Prostate gland (tissue), 2 donors: ENCODE measurements around the gene COL16A1.
A peak's percentile ranks its signal among the peaks of the same experiment; 100 is the strongest.

Experiments used
- POLR2A ChIP-seq: fragments of 450-650 bp; IDR thresholded peaks from one replicate; pipeline ENCODE4 v1.6.1; 2016; ENCODE audit warnings: antibody characterized with exemption, mild to moderate bottlenecking
- TF ChIP-seq, protein P1 (sequence below), 4 experiments: fragments of 200-600 bp in 2 of 4; fragments of 450-650 bp in 2 of 4; sonication (generic) in 2 of 4; IDR thresholded peaks; 1 replicate in 3 of 4; 2 replicates in 1 of 4; pipeline ENCODE4 v1.5.1; 2016 to 2019; ENCODE audit warnings: antibody characterized with exemption in 4 of 4, mild to moderate bottlenecking in 2 of 4, moderate library complexity in 2 of 4

DNA sequence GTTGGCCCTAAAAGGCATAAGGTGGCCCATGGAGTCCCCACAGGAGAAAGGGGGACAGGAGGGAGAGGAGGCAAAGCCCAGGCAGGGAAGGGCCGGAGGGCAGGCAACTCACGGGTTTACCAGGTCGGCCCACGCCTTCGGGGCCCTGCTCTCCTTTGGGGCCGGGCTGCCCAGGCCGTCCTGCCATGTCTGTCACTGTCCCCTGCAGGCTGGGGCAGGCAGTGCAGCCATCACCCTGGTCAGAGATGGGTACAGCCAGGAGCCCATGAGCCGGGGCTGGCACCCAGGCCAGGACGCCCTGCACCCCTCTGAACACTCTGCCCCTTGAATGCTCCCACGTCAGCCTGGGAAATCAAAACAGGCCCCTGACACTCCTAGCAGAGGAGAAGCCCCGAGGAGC, 19.8 kb downstream of the COL16A1 start:
- TF ChIP-seq, protein P1, sequence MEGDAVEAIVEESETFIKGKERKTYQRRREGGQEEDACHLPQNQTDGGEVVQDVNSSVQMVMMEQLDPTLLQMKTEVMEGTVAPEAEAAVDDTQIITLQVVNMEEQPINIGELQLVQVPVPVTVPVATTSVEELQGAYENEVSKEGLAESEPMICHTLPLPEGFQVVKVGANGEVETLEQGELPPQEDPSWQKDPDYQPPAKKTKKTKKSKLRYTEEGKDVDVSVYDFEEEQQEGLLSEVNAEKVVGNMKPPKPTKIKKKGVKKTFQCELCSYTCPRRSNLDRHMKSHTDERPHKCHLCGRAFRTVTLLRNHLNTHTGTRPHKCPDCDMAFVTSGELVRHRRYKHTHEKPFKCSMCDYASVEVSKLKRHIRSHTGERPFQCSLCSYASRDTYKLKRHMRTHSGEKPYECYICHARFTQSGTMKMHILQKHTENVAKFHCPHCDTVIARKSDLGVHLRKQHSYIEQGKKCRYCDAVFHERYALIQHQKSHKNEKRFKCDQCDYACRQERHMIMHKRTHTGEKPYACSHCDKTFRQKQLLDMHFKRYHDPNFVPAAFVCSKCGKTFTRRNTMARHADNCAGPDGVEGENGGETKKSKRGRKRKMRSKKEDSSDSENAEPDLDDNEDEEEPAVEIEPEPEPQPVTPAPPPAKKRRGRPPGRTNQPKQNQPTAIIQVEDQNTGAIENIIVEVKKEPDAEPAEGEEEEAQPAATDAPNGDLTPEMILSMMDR (IDR thresholded peaks at IDR 0.05): peak in 1 of 4 experiments; percentile 22
- no peak for TF ChIP-seq POLR2A
